ENCODE measurements around the gene SYCP2L. TPM values are rescaled to one million over a fixed set of nuclear protein-coding genes. Genes with fewer than 3 reads are reported as not detected.
"Not testable (repeated sequence)": the region's sequence is repeated elsewhere in the genome, so short reads cannot be mapped to it uniquely, and the experiment has no call there.

The SYCP2L gene
- total and polyA plus RNA-seq, 2 of the 8 experiments (the other 6 are each of a cell fraction or from before 2014, with no cell fraction given), result 1.7 to 4.2 TPM

- TF ChIP-seq RFX5 (IDR thresholded peaks at IDR 0.05; ENCODE audit: borderline replicate concordance, low read depth, low read length) (no peak), POU5F1 (IDR thresholded peaks at IDR 0.05; ENCODE audit: low read depth, low read length) (no peak), TCF12 (IDR thresholded peaks at IDR 0.05; ENCODE audit: low read depth, low read length) (no peak), CREB1 (IDR thresholded peaks at IDR 0.05) (no peak)
These were observed 34.4 kb upstream of the SYCP2L start (continued) for GRCh38 chr6:10852361-10852960.

GRCh38 chr6:10853849-10854300, 33.0 kb upstream of the SYCP2L start:
- H3K9me3 ChIP-seq (ENCODE audit: insufficient read depth in 2 of 2, low read depth in 1 of 2, low read length in 1 of 2); H2BK20ac ChIP-seq (ENCODE audit: low read length); H3K27me3 ChIP-seq (replicated peaks in 1 of 4; ENCODE audit: control insufficient read depth in 3 of 4, extremely low read depth in 1 of 4, insufficient read depth in 3 of 4, low read length in 3 of 4); H3K4me1 ChIP-seq (replicated peaks in 1 of 4; ENCODE audit: control insufficient read depth in 3 of 4, insufficient read depth in 4 of 4, low read length in 3 of 4); H3K27ac ChIP-seq (ENCODE audit: low read depth, low read length); H2BK5ac ChIP-seq (ENCODE audit: low read depth, low read length); H4K91ac ChIP-seq (replicated peaks; ENCODE audit: insufficient read length, low read length); H4K8ac ChIP-seq (ENCODE audit: extremely low read depth, insufficient read depth, low read length); H3K79me2 ChIP-seq (ENCODE audit: control insufficient read depth in 1 of 2, insufficient read depth in 2 of 2, low read length in 2 of 2); H3K79me1 ChIP-seq (ENCODE audit: low read depth, low read length); H3K4me2 ChIP-seq (ENCODE audit: insufficient read depth in 1 of 2, low read depth in 2 of 2, low read length in 2 of 2); H2BK120ac ChIP-seq (replicated peaks; ENCODE audit: low read depth, low read length); H3K56ac ChIP-seq (replicated peaks; ENCODE audit: insufficient read length, low read depth, low read length); DNase-seq (ENCODE audit: low read depth in 1 of 2, low spot score in 2 of 2); H4K5ac ChIP-seq (ENCODE audit: insufficient read length, low read depth, low read length); CTCF ChIA-PET (ENCODE audit: partially characterized antibody); H2AK5ac ChIP-seq (ENCODE audit: low read depth, low read length); H3K23me2 ChIP-seq (ENCODE audit: low read depth, low read length); POLR2A ChIA-PET (ENCODE audit: partially characterized antibody); H2BK15ac ChIP-seq (ENCODE audit: low read length); FAIRE-seq; H3K23ac ChIP-seq (ENCODE audit: insufficient read length); H2AFZ ChIP-seq (ENCODE audit: low read length); H3K14ac ChIP-seq (ENCODE audit: insufficient read length); H4K20me1 ChIP-seq (replicated peaks in 1 of 2; ENCODE audit: control insufficient read depth in 1 of 2, insufficient read depth in 2 of 2, low read length in 2 of 2); H3K4ac ChIP-seq (replicated peaks; ENCODE audit: insufficient read length, low read depth, low read length); H3K18ac ChIP-seq (ENCODE audit: extremely low read depth, low read length); H3K4me3 ChIP-seq (ENCODE audit: extremely low read depth in 1 of 4, insufficient read depth in 2 of 4, low read depth in 3 of 4, low read length in 4 of 4); H2BK12ac ChIP-seq (ENCODE audit: low read depth, low read length); H3K9ac ChIP-seq (replicated peaks in 1 of 4; ENCODE audit: extremely low read depth in 1 of 4, low read depth in 3 of 4, low read length in 3 of 4); H3K36me3 ChIP-seq (ENCODE audit: control insufficient read depth in 2 of 4, insufficient read depth in 4 of 4, low read length in 3 of 4): not testable (repeated sequence)
- 88% methylated on average over 6 of the region's 6 CpGs; no CpG with 5 or more reads in 1 of the 2 experiments for WGBS, 2 experiments (ENCODE audit: extremely low coverage in 1 of 2, insufficient coverage in 1 of 2, insufficient read length in 1 of 2, insufficient replicate concordance in 2 of 2, low coverage in 1 of 2, low lambda C conversion rate in 2 of 2, missing lambda C conversion rate in 1 of 2)
